Activated T-cell treated with anti-CD3 and anti-CD28 coated beads for 24 hours (primary cell): ENCODE data around the gene CDA.
"Not testable (repeated sequence)": the region's sequence is repeated elsewhere in the genome, so short reads cannot be mapped to it uniquely, and the experiment has no call there.

ENCODE experiments used
- DNase-seq: peaks from one replicate; pipeline ENCODE4 v3.0.0-alpha.2; 2020; ENCODE audit warnings: low read depth

The CDA gene

DNA sequence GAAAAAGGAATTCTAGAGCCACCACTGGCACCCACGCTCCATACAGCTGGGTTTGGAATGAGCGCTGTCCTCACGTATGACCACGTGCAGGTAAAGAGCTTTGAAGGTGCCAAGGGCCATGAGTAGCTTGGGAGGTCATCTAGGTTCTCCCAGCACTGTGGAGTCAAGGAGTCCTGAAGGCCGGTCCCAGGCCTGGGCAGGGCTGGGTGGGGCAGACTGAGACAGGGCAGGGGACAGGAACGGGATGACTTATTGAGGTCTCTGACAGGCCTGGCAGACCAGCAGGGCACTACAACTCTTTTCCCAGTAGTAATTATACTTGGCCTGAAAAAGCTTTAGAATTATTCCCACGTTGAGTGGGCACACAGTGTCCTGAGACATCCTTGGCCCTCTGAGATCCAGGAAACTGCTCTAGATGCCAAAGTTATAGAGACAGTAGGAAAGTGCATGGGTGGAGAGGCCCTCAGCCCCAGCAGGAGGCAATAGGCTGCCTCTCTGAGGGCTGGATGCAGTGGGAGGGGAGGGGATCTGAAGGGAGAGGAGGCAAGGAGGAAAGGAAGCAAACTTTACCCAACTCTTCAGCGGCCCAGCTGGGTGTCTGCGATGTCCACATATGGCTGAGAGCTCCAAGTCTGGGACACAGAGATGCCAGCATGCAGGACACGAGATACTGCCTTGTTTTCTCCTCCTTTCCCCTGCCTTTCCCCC, 1.8 kb upstream of the CDA start:
- DNase-seq, result no peak

DNA sequence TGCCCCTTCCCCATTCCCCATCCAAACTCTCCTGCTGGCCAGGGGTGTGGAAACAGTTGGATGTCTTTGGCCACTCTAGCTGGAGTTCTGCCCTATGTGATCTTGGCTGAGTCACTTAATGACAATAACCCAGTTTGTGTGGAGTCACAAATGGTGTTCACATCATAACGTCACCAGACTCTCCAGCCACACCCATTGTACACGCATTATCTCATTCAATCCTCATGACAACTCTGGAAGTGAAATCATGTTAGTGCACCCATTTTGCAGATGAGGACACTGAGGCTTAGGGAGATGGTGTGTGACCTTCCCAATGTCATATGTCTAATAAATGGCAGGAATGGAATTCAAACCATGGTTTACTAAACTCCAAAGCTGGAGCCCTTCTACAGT, 1.2 kb upstream of the CDA start:
- no peak for DNase-seq

DNA sequence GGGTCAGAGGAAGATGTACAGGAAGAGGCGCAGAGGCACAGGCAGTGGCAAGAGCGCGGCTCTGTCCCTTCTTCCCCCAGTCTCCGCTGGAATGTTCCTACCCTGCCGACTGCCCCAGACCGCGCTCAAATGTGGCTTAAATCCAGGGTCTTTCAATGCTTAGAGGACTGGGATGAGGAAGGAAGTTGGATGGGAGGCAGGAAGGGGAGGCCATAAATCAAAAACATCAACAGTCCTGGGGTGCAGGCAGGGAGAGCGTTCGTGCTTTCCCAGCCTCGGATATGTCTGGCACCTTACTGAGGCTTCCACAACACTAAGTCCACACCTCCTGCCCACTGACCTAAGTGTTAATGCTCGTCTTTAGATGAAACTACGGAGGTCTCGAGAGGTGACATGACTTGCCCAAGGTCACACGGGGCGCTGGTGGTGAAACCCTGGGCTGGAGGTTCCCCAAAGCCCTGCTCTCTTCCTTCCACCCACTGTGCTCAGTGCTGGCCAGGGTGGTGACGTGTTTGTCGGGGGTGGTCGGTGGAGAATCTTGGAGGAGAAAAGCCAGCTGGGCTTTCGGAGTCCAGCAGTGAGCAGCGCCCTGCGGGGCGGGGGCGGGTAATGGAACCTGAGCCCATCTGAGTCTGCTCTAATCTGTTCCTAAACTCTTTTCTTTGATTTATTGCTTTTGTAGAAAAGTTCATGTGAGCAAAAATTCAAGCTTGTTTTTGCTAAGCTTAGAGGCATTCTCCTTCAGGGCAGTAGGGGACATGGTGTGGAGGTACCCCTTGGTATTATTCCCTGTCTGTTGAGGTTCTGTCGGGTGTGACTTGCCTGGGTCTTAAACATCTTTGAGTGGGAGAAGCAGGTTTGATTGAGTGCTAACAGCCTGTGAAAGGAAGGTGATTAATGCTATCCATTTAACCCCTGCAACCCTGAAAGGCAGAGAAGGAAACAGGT, 708 bp downstream of the CDA start:
- DNase-seq, result no peak

- no peak for DNase-seq
These were observed 1.4 kb downstream of the CDA start for GRCh38 chr1:20590306-20590777.

DNA sequence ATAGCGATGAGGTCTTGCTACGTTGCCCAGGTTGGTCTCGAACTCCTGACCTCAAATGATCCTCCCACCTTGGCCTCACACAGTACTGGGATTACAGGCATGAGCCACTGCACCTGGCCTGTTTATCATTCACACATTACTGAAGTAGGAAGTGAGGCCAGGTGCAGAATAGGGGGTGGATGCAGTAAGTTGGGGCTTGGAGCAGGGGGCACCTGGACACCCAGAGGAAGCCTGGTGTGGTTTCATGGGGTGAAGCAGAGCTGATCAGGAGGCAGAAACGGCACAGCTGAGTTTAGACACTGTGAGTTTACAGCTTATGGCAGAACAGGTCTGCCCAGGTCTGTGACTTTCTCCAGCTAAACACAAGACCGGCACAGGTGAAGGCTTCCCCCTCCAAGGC, 4.9 kb downstream of the CDA start:
- DNase-seq, result no peak

GRCh38 chr1:20594746-20595145, 5.8 kb downstream of the CDA start:
- no peak for DNase-seq

- no peak for DNase-seq
These were observed 7.2 kb downstream of the CDA start for GRCh38 chr1:20596106-20596505.

GRCh38 chr1:20597650-20598049, 8.8 kb downstream of the CDA start:
- DNase-seq, result no peak

DNA sequence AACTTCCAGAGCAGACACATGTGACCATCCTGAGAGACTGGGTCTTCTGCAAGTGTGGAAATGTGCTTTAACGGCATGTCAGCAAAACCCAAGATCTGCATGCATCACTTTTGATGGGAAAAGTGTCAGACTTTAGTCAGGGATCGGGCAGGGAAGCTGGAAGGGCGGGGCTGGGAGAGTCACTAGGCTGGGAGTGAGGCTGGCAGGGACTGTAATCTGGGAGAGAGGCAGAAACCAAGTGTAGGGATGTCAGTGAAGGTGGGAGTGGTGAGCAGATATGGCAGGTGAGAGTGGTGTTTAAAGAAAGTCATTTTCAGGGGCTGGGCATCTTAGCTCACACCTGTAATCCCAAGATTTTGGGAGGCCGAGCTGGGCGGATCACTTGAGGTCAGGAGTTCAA, 11.3 kb downstream of the CDA start:
- no peak for DNase-seq

- DNase-seq, result no peak
These were observed 12.4 kb downstream of the CDA start for GRCh38 chr1:20601129-20601825.

DNA sequence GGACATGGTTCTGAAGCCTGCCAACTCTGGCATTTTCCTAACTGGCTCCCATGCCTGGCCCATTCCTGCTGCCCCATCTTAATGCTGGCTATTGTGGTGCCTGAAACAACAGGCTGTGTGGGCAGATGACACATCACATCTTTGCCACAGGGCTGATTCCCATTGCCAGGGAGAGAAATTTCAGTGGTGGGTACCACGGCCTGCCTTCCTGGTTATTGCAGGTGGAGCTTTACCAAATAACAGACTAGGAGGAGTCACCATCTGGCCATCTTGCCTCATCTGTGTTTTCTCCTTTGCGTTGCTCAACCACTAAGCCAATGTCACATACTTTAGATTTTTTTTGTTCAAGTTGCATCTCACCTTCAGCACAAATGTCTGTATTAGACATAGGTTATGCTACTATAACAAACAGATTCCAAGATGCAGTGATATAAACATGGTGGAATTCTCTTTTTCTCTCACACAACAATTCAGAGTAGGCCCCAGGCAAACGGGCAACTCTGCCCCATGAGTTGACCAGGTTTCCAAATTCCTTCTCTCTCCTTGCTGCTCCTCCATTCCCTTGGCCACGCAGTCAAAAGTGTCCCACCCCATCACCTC, 14.1 kb downstream of the CDA start:
- no peak for DNase-seq

DNA sequence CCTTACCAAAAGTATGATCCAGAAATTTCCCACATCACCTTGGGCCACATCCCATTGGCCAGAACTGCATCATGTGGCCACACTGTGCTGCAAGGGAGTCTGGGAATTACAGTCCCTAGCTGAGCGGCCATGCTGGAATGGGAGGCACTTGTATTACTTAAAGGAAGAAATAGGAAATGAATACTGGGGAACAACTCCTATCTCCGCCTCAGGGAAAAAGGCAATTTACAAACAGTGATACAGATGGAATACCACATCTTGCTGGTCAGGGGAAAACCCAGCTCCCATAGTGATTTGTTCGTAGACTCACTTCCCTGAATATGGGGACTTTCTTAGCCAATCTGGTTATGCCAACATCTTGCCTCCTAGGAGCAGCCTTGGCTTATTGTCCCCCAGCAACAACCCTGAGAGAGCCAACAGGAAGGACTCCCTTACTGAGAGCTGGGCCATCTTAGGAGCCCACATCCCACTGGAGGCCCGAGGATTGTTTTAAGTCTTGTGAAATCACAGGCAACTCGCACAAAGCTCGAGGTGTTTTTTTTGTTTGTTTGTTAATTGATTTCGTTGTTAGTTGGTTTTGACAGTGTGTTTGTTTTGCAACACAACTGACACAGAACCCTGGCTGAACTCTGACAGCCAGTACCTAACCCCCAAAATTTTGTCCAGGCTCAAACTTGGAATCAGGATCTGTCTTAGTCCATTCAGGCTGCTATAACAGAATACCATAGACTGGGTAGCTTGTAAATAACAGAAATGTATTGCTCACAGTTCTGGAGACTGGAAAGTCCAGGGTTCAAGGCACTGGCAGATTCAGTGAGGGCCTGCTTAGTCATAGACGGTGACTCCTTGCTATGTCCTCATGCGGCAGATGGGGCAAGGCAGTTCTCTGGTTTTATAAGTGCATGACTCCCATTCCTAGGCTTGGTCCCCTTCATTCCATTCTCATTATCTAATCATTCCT, 14.9 kb downstream of the CDA start:
- DNase-seq, result no peak

DNA sequence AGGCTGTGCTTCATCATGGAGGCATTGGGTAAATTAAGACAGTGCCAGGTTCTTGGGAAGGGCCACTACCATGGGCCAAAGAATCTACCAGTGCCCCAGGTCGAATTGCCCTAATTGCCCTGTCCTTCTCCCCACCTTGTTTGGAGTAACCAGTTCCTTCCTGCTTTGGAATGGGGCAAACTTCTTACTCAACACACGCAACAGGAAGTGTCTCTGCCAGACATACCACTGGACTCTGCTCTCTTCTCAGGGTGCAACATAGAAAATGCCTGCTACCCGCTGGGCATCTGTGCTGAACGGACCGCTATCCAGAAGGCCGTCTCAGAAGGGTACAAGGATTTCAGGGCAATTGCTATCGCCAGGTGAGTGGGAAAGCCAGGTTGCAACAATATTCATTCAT, 15.8 kb downstream of the CDA start:
- no peak for DNase-seq

- DNase-seq, result not testable (repeated sequence)
These were observed 18.1 kb downstream of the CDA start for GRCh38 chr1:20606801-20607570.

DNA sequence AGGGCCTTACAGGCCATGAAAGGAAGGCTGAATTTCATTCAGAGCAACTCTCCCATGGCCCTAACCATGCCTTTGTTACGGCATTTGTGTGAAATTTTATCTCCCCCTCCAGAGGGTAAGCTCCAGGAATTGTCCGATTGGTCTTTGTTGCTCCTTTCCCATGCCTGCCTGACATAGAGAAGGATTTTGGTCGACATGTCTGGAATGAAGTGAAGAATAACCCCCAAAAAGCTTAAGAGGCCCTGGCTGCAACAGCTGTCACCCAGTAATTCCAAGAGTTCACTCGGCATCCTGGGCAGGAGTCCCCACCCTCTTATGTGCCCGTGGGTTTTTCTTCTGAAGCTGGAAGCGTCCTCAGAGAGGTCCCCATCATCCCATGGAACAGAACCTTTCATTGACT, 20.6 kb downstream of the CDA start:
- no peak for DNase-seq

DNA sequence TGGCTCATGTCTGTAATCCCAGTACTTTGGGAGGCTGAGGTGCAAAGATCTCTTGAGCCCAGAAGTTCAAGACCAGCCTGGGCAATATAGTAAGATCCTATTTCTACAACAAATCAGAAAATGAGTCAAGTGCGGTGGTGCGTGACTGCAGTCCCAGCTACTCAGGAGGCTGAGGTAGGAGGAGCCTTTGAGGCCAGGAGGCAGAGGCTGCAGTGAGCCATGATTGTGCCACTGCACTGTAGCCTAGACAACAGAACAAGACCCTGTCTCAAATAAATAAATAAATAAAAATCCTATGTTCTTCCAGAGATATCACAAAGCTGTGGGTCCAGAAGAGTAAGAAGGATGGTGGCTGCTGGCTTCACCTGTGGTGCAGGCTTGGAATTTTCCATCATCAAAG, 22.1 kb downstream of the CDA start:
- no peak for DNase-seq

DNA sequence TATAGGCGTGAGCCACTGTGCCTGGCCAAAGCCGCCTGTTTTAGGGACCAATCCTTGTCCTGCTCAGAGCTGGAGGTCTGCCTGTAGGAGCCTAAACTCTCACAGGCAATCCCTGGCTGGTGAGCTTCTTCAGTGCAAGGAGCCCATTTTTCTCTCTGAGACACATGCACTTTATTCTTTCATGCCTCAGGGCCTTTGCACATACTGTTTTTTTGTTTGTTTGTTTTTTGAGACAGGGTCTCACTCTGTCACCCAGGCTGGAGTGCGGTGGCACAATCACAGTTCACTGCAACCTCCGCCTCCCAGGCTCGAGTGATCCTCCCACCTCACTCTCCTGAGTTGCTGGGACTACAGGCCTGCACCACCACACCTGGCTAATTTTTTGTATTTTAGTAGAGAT, 22.8 kb downstream of the CDA start:
- no peak for DNase-seq

DNA sequence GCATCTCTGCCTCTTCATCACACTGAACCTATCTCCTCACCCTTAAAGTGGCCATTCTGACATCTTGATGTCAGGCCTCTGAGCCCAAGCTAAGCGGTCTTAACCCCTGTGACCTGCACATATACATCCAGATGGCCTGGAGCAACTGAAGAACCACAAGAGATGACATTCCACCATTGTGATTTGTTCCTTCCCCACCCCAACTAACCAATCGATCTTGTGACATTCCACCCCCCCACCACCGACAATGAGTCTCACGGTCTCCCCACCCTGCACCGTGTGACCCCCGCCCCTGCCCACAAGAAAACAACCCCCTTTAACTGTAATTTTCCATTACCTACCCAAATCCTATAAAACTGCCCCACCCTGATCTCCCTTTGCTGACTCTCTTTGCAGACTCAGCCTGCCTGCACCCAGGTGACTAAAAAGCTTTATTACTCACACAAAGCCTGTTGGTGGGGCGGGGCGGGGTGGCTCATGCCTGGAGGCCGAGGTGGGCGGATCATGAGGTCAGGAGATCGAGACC, 23.4 kb downstream of the CDA start:
- DNase-seq, result no peak

DNA sequence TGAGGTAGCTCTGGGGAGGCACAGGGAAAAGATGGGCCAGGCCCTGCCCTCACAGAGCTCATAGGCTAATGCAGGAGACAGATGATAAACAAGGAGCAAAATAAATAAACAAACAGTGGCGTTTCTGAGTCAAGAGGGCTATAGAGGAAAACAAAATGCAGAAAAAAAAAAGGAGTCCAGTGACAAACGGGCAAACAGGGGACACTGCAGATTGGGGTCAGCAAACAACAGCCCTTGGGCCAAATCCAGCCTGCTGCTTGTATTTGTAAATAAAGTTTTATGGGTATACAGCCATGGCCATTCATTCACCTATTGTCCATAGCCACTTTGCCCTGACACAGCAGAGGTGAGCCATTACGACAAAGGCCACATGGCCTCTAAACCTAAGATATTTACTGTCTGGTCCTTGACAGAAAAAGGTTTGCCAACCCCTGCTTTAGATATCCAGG, 25.3 kb downstream of the CDA start:
- no peak for DNase-seq
